K562 treated with DMSO at 1 percent for 48 hours (cell line): ENCODE data around the gene JCAD. TPM values are rescaled to one million over a fixed set of nuclear protein-coding genes. Genes with fewer than 3 reads are reported as not detected.

Experiments used
- total RNA-seq: library from RNA; unstranded; fragments of 300-600 nt; gene quantifications from 2 replicates; pipeline ENCODE4 v1.2.3, GENCODE V29; 2022; ENCODE audit warnings: low replicate concordance; ENCODE audit errors: extremely low read depth

Gene JCAD
- not detected in 2 replicates for total RNA-seq

GRCh38 chr10:30059209-30060107, at the start of gene JCAD:
JCAD (minus strand) TSS chr10:30059586; CDS start chr10:30047812, 11,774 bp downstream.

